ENCODE results near the gene EVC2. TPM values are rescaled to one million over a fixed set of nuclear protein-coding genes. Genes with fewer than 3 reads are reported as not detected.

EVC2 gene
- total RNA-seq, 1 experiment from 2014 or later = 6.0 TPM

- BruUV-seq (replicated peaks) = no TSS peak
- no peak overlapping the region for H3K4me3 ChIP-seq (ENCODE audit: low read depth, low read length, poor library complexity, severe bottlenecking)
- H3K36me3 ChIP-seq (ENCODE audit: insufficient read depth, low read length, poor library complexity, severe bottlenecking) = no peaks in the 10 kb centered on the region
- ChIA-PET POLR2A (ENCODE audit: low non-redundant PET) (no interaction called here), CTCF (no interaction called here)
- no peaks in the 10 kb centered on the region for H3K4me1 ChIP-seq (ENCODE audit: insufficient read depth, low read length, poor library complexity, severe bottlenecking)
- no peak for DNase-seq (ENCODE audit: low spot score)
- no peaks in the 10 kb centered on the region for H3K27me3 ChIP-seq (replicated peaks; ENCODE audit: insufficient read depth, low read depth, low read length, poor library complexity)
- no peaks in the 10 kb centered on the region for H3K9me3 ChIP-seq (ENCODE audit: low read depth, low read length, poor library complexity, severe bottlenecking)
- TF ChIP-seq EZH2 (IDR thresholded peaks at IDR 0.05; ENCODE audit: borderline replicate concordance, low read depth, low read length, poor library complexity, severe bottlenecking) = no peak
- TF ChIP-seq, protein P1, sequence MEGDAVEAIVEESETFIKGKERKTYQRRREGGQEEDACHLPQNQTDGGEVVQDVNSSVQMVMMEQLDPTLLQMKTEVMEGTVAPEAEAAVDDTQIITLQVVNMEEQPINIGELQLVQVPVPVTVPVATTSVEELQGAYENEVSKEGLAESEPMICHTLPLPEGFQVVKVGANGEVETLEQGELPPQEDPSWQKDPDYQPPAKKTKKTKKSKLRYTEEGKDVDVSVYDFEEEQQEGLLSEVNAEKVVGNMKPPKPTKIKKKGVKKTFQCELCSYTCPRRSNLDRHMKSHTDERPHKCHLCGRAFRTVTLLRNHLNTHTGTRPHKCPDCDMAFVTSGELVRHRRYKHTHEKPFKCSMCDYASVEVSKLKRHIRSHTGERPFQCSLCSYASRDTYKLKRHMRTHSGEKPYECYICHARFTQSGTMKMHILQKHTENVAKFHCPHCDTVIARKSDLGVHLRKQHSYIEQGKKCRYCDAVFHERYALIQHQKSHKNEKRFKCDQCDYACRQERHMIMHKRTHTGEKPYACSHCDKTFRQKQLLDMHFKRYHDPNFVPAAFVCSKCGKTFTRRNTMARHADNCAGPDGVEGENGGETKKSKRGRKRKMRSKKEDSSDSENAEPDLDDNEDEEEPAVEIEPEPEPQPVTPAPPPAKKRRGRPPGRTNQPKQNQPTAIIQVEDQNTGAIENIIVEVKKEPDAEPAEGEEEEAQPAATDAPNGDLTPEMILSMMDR (conservative IDR thresholded peaks at IDR 0.05; ENCODE audit: low read depth, low read length) = no peak
- intact Hi-C loops (cut with micrococcal nuclease; ENCODE audit: unreplicated experiment) = no loop called here
- no peak overlapping the region for H3K27ac ChIP-seq (ENCODE audit: low read depth, low read length, poor library complexity, severe bottlenecking)
These were observed 12.6 kb upstream of the EVC2 start for GRCh38 chr4:5720980-5721379.

DNA sequence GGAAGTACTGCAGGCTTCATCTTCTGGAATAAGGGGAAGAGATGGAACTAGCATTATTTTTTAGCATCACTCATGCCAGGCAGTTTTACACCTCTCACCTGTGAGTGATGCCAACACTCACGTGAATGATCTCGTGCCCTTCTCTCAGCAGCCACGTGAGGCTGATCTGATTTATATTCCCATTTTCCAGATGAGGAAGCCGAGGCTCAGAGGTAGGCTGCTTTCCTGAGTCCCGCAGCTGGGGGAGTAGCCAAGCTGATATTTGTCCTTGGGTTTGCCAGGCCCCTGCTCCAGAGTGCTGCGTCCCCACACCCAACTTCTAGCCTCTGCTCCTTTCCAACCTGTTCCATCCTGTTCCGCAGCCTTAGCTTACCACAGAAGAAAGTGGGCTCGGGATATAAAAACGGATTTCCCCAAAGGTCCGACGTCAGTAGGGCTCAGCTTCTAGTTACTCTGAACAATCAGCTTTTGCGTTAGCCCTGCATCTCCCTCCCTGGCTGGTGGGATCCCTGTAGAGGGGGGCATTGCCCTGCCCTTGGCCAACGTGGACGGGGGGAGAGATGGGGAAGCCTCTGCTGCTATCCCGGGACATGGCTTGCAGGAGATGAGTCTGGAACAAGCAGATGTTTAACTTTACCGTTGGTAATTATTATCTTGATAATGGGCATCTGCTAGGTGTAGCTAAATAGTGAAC, 11.9 kb upstream of the EVC2 start:
- H3K36me3 ChIP-seq (ENCODE audit: insufficient read depth, low read length, poor library complexity, severe bottlenecking) = peaks cover under 1% of the 10 kb centered on the region
- DNase-seq (ENCODE audit: low spot score) = no peak
- BruUV-seq (replicated peaks) = no TSS peak
- POLR2A ChIA-PET (ENCODE audit: low non-redundant PET) = no interaction called here
- intact Hi-C loops (cut with micrococcal nuclease; ENCODE audit: unreplicated experiment) = no loop called here
- CTCF ChIA-PET = no interaction called here
- H3K4me3 ChIP-seq (ENCODE audit: low read depth, low read length, poor library complexity, severe bottlenecking) = no peak overlapping the region
- TF ChIP-seq EZH2 (IDR thresholded peaks at IDR 0.05; ENCODE audit: borderline replicate concordance, low read depth, low read length, poor library complexity, severe bottlenecking) = no peak
- TF ChIP-seq, protein P1 (conservative IDR thresholded peaks at IDR 0.05; ENCODE audit: low read depth, low read length) = no peak
- peaks cover 2% of the 10 kb centered on the region for H3K9me3 ChIP-seq (ENCODE audit: low read depth, low read length, poor library complexity, severe bottlenecking)
- H3K27me3 ChIP-seq (replicated peaks; ENCODE audit: insufficient read depth, low read depth, low read length, poor library complexity) = no peaks in the 10 kb centered on the region
- H3K4me1 ChIP-seq (ENCODE audit: insufficient read depth, low read length, poor library complexity, severe bottlenecking) = no peaks in the 10 kb centered on the region
- no peak overlapping the region for H3K27ac ChIP-seq (ENCODE audit: low read depth, low read length, poor library complexity, severe bottlenecking)

DNA sequence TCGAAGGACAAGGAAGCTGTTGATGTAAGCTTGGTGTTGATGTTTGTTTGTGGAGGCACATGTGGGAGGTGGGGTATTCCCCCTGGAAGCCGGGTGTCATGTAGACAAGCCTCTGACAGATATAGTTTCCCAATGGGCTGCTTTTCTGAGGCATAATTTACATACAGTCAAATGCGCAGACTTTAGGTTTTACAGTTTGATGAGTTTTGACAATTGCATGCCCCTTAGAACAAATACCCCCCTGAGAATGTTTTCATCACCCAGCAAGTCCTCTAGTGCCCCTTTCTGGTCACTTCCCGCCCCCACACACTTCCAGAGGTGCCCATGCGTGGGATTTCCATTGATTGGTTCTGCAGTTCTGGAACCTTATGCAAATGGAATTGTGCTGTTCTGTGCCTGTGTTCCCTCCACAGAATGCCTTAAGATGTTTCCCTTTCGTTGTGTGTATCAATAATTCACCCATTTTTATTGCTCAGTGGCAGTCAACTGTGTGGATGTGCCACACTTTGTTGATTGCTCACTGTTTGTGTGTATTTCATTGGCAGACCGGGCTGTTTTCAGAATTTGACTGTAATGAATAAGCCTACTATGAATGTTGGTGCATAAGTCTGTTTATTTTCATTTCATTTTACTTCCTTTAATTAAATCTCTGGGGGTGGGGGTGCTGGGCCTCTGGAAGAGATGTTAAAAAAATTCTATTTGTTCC, 11.1 kb upstream of the EVC2 start:
- peaks cover 4% of the 10 kb centered on the region for H3K36me3 ChIP-seq (ENCODE audit: insufficient read depth, low read length, poor library complexity, severe bottlenecking)
- H3K27me3 ChIP-seq (replicated peaks; ENCODE audit: insufficient read depth, low read depth, low read length, poor library complexity) = no peaks in the 10 kb centered on the region
- CTCF ChIA-PET = no interaction called here
- no peak overlapping the region for H3K4me3 ChIP-seq (ENCODE audit: low read depth, low read length, poor library complexity, severe bottlenecking)
- no TSS peak for BruUV-seq (replicated peaks)
- H3K4me1 ChIP-seq (ENCODE audit: insufficient read depth, low read length, poor library complexity, severe bottlenecking) = no peaks in the 10 kb centered on the region
- TF ChIP-seq EZH2 (IDR thresholded peaks at IDR 0.05; ENCODE audit: borderline replicate concordance, low read depth, low read length, poor library complexity, severe bottlenecking) = no peak
- TF ChIP-seq, protein P1 (conservative IDR thresholded peaks at IDR 0.05; ENCODE audit: low read depth, low read length) = 0 out of 2 replicates have a peak, but pooled peaks have one; percentile 10
- H3K9me3 ChIP-seq (ENCODE audit: low read depth, low read length, poor library complexity, severe bottlenecking) = peaks cover 9% of the 10 kb centered on the region
- intact Hi-C loops (cut with micrococcal nuclease; ENCODE audit: unreplicated experiment) = no loop called here
- no peak overlapping the region for H3K27ac ChIP-seq (ENCODE audit: low read depth, low read length, poor library complexity, severe bottlenecking)
- POLR2A ChIA-PET (ENCODE audit: low non-redundant PET) = no interaction called here
- no peak for DNase-seq (ENCODE audit: low spot score)
